ENCODE results near the gene C1QTNF1. TPM values are rescaled to one million over a fixed set of nuclear protein-coding genes. Genes with fewer than 3 reads are reported as not detected.

C1QTNF1 gene
- total RNA-seq, 4 donors from 2014 or later, result 110 to 438 (median 388) TPM

GRCh38 chr17:78988152-78988551, 35.8 kb upstream of the C1QTNF1 start:
- ATAC-seq (ENCODE audit: low FRiP score) (no peak), DNase-seq (ENCODE audit: low spot score) (no peak)
- TF ChIP-seq CTCF (IDR thresholded peaks at IDR 0.05), result no peak

GRCh38 chr17:78990349-78991016, 33.5 kb upstream of the C1QTNF1 start:
- DNase-seq (ENCODE audit: low spot score) (no peak), ATAC-seq (ENCODE audit: low FRiP score) (no peak)
- no peak for TF ChIP-seq CTCF (IDR thresholded peaks at IDR 0.05)

- ATAC-seq (ENCODE audit: low FRiP score) (no peak), DNase-seq (ENCODE audit: low spot score) (no peak)
- no peak for TF ChIP-seq CTCF (IDR thresholded peaks at IDR 0.05)
Observed at GRCh38 chr17:78991017-78991738, 32.8 kb upstream of the C1QTNF1 start.

GRCh38 chr17:78991906-78992532, 31.9 kb upstream of the C1QTNF1 start:
- ATAC-seq (ENCODE audit: low FRiP score) (no peak), DNase-seq (ENCODE audit: low spot score) (no peak)
- no peak for TF ChIP-seq CTCF (IDR thresholded peaks at IDR 0.05)

GRCh38 chr17:78992542-78993212, 31.3 kb upstream of the C1QTNF1 start:
- ATAC-seq (ENCODE audit: low FRiP score) (no peak), DNase-seq (ENCODE audit: low spot score) (no peak)
- no peak for TF ChIP-seq CTCF (IDR thresholded peaks at IDR 0.05)

GRCh38 chr17:78993241-78993956, 30.6 kb upstream of the C1QTNF1 start:
- TF ChIP-seq CTCF (IDR thresholded peaks at IDR 0.05), result peak in 1 of 3 donors; percentile 44
- ATAC-seq (ENCODE audit: low FRiP score), result no peak
- DNase-seq (ENCODE audit: low spot score), result peak; percentile 79

Measured in omental fat pad (tissue), 4 donors.